ENCODE results near the gene PKNOX2.

GRCh38 chr11:125320347-125321076 is 156.0 kb downstream of the PKNOX2 start:
- no peak for TF ChIP-seq CREM (CRISPR knock-in tag; IDR thresholded peaks at IDR 0.05)
- TF ChIP-seq AFF4 (CRISPR knock-in tag; IDR thresholded peaks at IDR 0.05; ENCODE audit: borderline replicate concordance): no peak
- TF ChIP-seq TCF7 (CRISPR knock-in tag; IDR thresholded peaks at IDR 0.05; ENCODE audit: low read depth): no peak
- TF ChIP-seq CTCF (IDR thresholded peaks at IDR 0.05): no peak
- no peak for TF ChIP-seq KAT7 (CRISPR knock-in tag; IDR thresholded peaks at IDR 0.05; ENCODE audit: borderline replicate concordance)
- no peak for TF ChIP-seq NR3C1 (CRISPR knock-in tag; conservative IDR thresholded peaks at IDR 0.05; ENCODE audit: low read depth)

Measured in WTC11 (cell line).